Stimulated activated CD4-positive, alpha-beta T cell treated with anti-CD3 and anti-CD28 coated beads, Interleukin-4, amount 100 ng/mL, for 24 hours (primary cell): ENCODE data around the gene CHPF.

Experiments used
- DNase-seq: peaks from one replicate; pipeline ENCODE4 v3.0.0-alpha.2; 2020

The CHPF gene

GRCh38 chr2:219511547-219512325 lies 31.9 kb downstream of the CHPF start:
- DNase-seq: no peak

- DNase-seq: no peak
Observed at GRCh38 chr2:219510512-219511135, 33.0 kb downstream of the CHPF start.

- peak; percentile 46 for DNase-seq
Observed at GRCh38 chr2:219509780-219510511, 33.7 kb downstream of the CHPF start.

- no peak for DNase-seq
Observed at GRCh38 chr2:219508971-219509779, 34.4 kb downstream of the CHPF start.

GRCh38 chr2:219508444-219508734 lies 35.2 kb downstream of the CHPF start:
- DNase-seq: no peak

- no peak for DNase-seq
Observed at GRCh38 chr2:219507581-219508443, 35.8 kb downstream of the CHPF start.

GRCh38 chr2:219506802-219507526 lies 36.6 kb downstream of the CHPF start:
- no peak for DNase-seq

GRCh38 chr2:219506153-219506801 lies 37.3 kb downstream of the CHPF start:
- DNase-seq: no peak

GRCh38 chr2:219505585-219505984 lies 38.0 kb downstream of the CHPF start:
- DNase-seq: no peak

- DNase-seq: no peak
Observed at GRCh38 chr2:219502618-219503017, 41.0 kb downstream of the CHPF start.

- no peak for DNase-seq
Observed at GRCh38 chr2:219501849-219502248, 41.8 kb downstream of the CHPF start.

GRCh38 chr2:219500135-219500534 lies 43.5 kb downstream of the CHPF start:
- no peak for DNase-seq

GRCh38 chr2:219499555-219499954 lies 44.1 kb downstream of the CHPF start:
- DNase-seq: no peak

GRCh38 chr2:219499058-219499307 lies 44.6 kb downstream of the CHPF start:
- DNase-seq: no peak

GRCh38 chr2:219498280-219499057 lies 45.1 kb downstream of the CHPF start, which contains the start of gene GMPPA:
TSS of gene GMPPA (plus strand) at chr2:219498891. CDS start at chr2:219499976, 1,085 bp downstream.
- peak; percentile 94 for DNase-seq

GRCh38 chr2:219497495-219498279 lies 45.9 kb downstream of the CHPF start:
- DNase-seq: peak; percentile 25

GRCh38 chr2:219496825-219497494 lies 46.6 kb downstream of the CHPF start:
- no peak for DNase-seq

GRCh38 chr2:219496247-219496824 lies 47.3 kb downstream of the CHPF start:
- DNase-seq: no peak
